A673 (cell line): ENCODE results near the gene ADAMTS15. TPM values are rescaled to one million over a fixed set of nuclear protein-coding genes. Genes with fewer than 3 reads are reported as not detected.

ENCODE experiments used
- BruUV-seq: library from RNA; stranded (reverse); fragments of 400-500 nt; replicated peaks from 2 replicates; lab custom pipeline; 2021; lab: Mats Ljungman, UMichigan
- CTCF ChIA-PET: fragments of 300-600 bp; sonication (Branson Sonifier 250); formaldehyde crosslinking; loops from one replicate; lab custom pipeline; 2022; ENCODE audit warnings: antibody characterized with exemption; lab: Charles Lee
- POLR2A ChIA-PET: fragments of 300-600 bp; sonication (Branson Sonifier 250); formaldehyde crosslinking; loops from one replicate; lab custom pipeline; 2022; ENCODE audit warnings: antibody characterized with exemption; ENCODE audit not compliant: low non-redundant PET; lab: Charles Lee
- DNase-seq: peaks from one replicate; pipeline ENCODE4 v3.0.0-alpha.2; 2015; ENCODE audit warnings: low spot score
- H3K27ac ChIP-seq: fragments of 200-600 bp; sonication (generic); 2 replicates; pipeline ENCODE4 v1.5.1; 2016; ENCODE audit warnings: mixed run types, low read depth, mild to moderate bottlenecking, mixed read lengths, antibody characterized with exemption, low read length; ENCODE audit not compliant: poor library complexity, severe bottlenecking
- H3K27me3 ChIP-seq: fragments of 200-600 bp; sonication (generic); replicated peaks from 2 replicates; pipeline ENCODE4 v1.6.1; 2017; ENCODE audit warnings: mixed run types, low read depth, mild to moderate bottlenecking, mixed read lengths, antibody characterized with exemption, low read length; ENCODE audit not compliant: insufficient read depth, poor library complexity
- H3K36me3 ChIP-seq: fragments of 200-600 bp; sonication (generic); 2 replicates; pipeline ENCODE4 v1.6.1; 2016; ENCODE audit warnings: mixed run types, mild to moderate bottlenecking, mixed read lengths, antibody characterized with exemption, low read length; ENCODE audit not compliant: insufficient read depth, poor library complexity, severe bottlenecking
- H3K4me1 ChIP-seq: fragments of 200-600 bp; sonication (generic); 2 replicates; pipeline ENCODE4 v1.6.1; 2017; ENCODE audit warnings: mixed run types, mild to moderate bottlenecking, mixed read lengths, antibody characterized with exemption, low read length; ENCODE audit not compliant: insufficient read depth, poor library complexity, severe bottlenecking
- H3K4me3 ChIP-seq: fragments of 200-600 bp; sonication (generic); 2 replicates; pipeline ENCODE4 v1.5.1; 2016; ENCODE audit warnings: low read depth, mixed run types, mild to moderate bottlenecking, mixed read lengths, low read length; ENCODE audit not compliant: poor library complexity, severe bottlenecking
- H3K9me3 ChIP-seq: fragments of 200-600 bp; sonication (generic); 2 replicates; pipeline ENCODE4 v1.6.1; 2016; ENCODE audit warnings: mixed run types, low read depth, mild to moderate bottlenecking, mixed read lengths, antibody characterized with exemption, low read length; ENCODE audit not compliant: poor library complexity, severe bottlenecking
- CTCF ChIP-seq: fragments of 300-800, 200-600 bp; sonication (generic); conservative IDR thresholded peaks from 2 replicates; pipeline ENCODE4 v1.5.1; 2017; ENCODE audit warnings: low read depth, mild to moderate bottlenecking, antibody characterized with exemption, low read length, moderate library complexity, mixed read lengths
- EZH2 ChIP-seq: fragments of 200-600 bp; sonication (generic); IDR thresholded peaks from 2 replicates; pipeline ENCODE4 v1.6.1; 2017; ENCODE audit warnings: borderline replicate concordance, low read depth, mild to moderate bottlenecking, mixed read lengths, antibody characterized with exemption, low read length; ENCODE audit not compliant: poor library complexity, severe bottlenecking
- intact Hi-C: fragments of 100-400 bp; cut with micrococcal nuclease; formaldehyde crosslinking; loops from one replicate; pipeline ENCODE4 v1.10.0; 2022; ENCODE audit not compliant: unreplicated experiment
- total RNA-seq: library from RNA; stranded (reverse); gene quantifications from 2 replicates; pipeline ENCODE4 v1.2.3, GENCODE V29; 2021

Gene ADAMTS15
- total RNA-seq, 1 experiment from 2014 or later, result 0.99 TPM

- Histone ChIP-seq H3K27ac (no peak overlapping the region), H3K4me3 (no peak overlapping the region), H3K36me3 (no peaks in the 10 kb centered on the region), H3K4me1 (no peaks in the 10 kb centered on the region), H3K9me3 (no peaks in the 10 kb centered on the region), H3K27me3 (no peaks in the 10 kb centered on the region)
- CTCF ChIA-PET, result no interaction called here
- POLR2A ChIA-PET, result no interaction called here
- intact Hi-C loops, result no loop called here
- no TSS peak for BruUV-seq
- TF ChIP-seq EZH2 (no peak), CTCF (no peak)
- DNase-seq, result no peak
These were observed 42.4 kb downstream of the ADAMTS15 start for GRCh38 chr11:130490682-130491449.

GRCh38 chr11:130498181-130498580 lies 49.7 kb downstream of the ADAMTS15 start:
- no peak for TF ChIP-seq EZH2
- TF ChIP-seq CTCF, result no peak
- POLR2A ChIA-PET, result no interaction called here
- no TSS peak for BruUV-seq
- no peaks in the 10 kb centered on the region for H3K36me3 ChIP-seq
- CTCF ChIA-PET, result no interaction called here
- H3K9me3 ChIP-seq, result no peaks in the 10 kb centered on the region
- no peaks in the 10 kb centered on the region for H3K4me1 ChIP-seq
- no peak overlapping the region for H3K4me3 ChIP-seq
- no peaks in the 10 kb centered on the region for H3K27me3 ChIP-seq
- H3K27ac ChIP-seq, result no peak overlapping the region
- no peak for DNase-seq
- intact Hi-C loops, result no loop called here

- no peaks in the 10 kb centered on the region for H3K36me3 ChIP-seq
- CTCF ChIA-PET, result no interaction called here
- TF ChIP-seq EZH2, result no peak
- no peak for TF ChIP-seq CTCF
- DNase-seq, result no peak
- no peak overlapping the region for H3K27ac ChIP-seq
- no TSS peak for BruUV-seq
- POLR2A ChIA-PET, result no interaction called here
- H3K27me3 ChIP-seq, result no peaks in the 10 kb centered on the region
- no peak overlapping the region for H3K4me3 ChIP-seq
- intact Hi-C loops, result no loop called here
- H3K9me3 ChIP-seq, result no peaks in the 10 kb centered on the region
- H3K4me1 ChIP-seq, result no peaks in the 10 kb centered on the region
These were observed 51.4 kb downstream of the ADAMTS15 start for GRCh38 chr11:130499828-130500227.
